A673 (cell line): ENCODE results near the gene BMPR1B.
"Not testable (repeated sequence)": the region's sequence is repeated elsewhere in the genome, so short reads cannot be mapped to it uniquely, and the experiment has no call there.

Experiments
- CTCF ChIP-seq: fragments of 300-800, 200-600 bp; sonication (generic); conservative IDR thresholded peaks from 2 replicates; pipeline ENCODE4 v1.5.1; 2017; ENCODE audit warnings: low read depth, mild to moderate bottlenecking, antibody characterized with exemption, low read length, moderate library complexity, mixed read lengths
- EZH2 ChIP-seq: fragments of 200-600 bp; sonication (generic); IDR thresholded peaks from 2 replicates; pipeline ENCODE4 v1.6.1; 2017; ENCODE audit warnings: borderline replicate concordance, low read depth, mild to moderate bottlenecking, mixed read lengths, antibody characterized with exemption, low read length; ENCODE audit not compliant: poor library complexity, severe bottlenecking

- TF ChIP-seq CTCF, EZH2: not testable (repeated sequence)
Observed at GRCh38 chr4:94841166-94841863, 83.6 kb downstream of the BMPR1B start.
